Measurements from ENCODE around the gene COX8A. TPM values are rescaled to one million over a fixed set of nuclear protein-coding genes. Genes with fewer than 3 reads are reported as not detected.

The COX8A gene
- total RNA-seq, 2 experiments from 2014 or later = 89.1 to 105 TPM

DNA sequence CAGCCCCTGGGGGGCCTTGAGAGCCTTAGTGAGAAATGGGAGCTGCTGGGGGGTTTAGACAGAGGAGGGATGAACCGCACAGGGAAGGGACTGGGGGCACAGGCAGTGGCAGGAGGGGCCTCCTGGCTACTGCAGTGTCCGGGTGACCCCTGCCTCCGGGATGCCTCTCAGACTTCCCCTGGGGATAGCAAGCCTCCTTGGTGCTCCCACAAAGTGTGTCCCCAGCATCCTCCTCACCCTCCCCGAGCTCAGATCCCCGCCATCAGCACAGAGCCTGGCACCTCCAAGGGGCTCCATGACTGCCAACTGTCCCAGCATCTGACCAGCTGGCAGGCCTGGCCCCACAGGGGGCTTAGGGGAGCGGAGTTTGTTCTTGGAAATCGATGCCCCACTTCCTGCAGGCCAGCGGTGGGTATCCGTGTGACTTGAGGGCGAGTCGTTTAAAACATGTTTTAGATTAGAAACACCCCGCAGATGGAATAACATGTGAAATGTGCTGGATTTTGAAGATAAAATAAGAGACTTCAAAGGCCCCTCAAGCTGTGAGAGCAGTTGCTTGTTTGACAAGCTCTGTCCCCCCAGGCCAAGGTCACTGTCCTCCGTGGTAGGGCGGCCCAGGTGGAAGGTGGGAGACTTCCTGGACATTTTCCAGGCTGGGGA lies 47.8 kb downstream of the COX8A start:
- intact Hi-C loops (cut with DNase I, micrococcal nuclease) = no loop called here
- Histone ChIP-seq H3K27me3 (ENCODE audit: control insufficient read depth in 1 of 2, insufficient read depth in 2 of 2, low read length in 2 of 2) (peaks cover 0 to under 1% of the 10 kb centered on the region in 2 experiments), H3K27ac (ENCODE audit: low read depth in 1 of 2, low read length in 2 of 2) (no peak overlapping the region), H3K9me3 (ENCODE audit: control insufficient read depth in 1 of 2, insufficient read depth in 1 of 2, low read length in 2 of 2) (no peaks in the 10 kb centered on the region), H3K4me1 (ENCODE audit: insufficient read depth, low read length) (no peaks in the 10 kb centered on the region), H3K36me3 (ENCODE audit: insufficient read depth, low read length) (no peaks in the 10 kb centered on the region), H3K4me3 (ENCODE audit: low read length) (no peak overlapping the region)
- DNase-seq (no peak), ATAC-seq (ENCODE audit: poor library complexity) (no peak)
- Mint-ChIP-seq H3K4me1 (ENCODE audit: low read depth) (no peaks in the 10 kb centered on the region), H3K9me3 (no peaks in the 10 kb centered on the region), H3K4me3 (no peak overlapping the region), H3K36me3 (ENCODE audit: low read depth) (no peaks in the 10 kb centered on the region), H3K27me3 (peaks cover 5% of the 10 kb centered on the region), H3K27ac (no peak overlapping the region)
- TF ChIP-seq, protein P1, sequence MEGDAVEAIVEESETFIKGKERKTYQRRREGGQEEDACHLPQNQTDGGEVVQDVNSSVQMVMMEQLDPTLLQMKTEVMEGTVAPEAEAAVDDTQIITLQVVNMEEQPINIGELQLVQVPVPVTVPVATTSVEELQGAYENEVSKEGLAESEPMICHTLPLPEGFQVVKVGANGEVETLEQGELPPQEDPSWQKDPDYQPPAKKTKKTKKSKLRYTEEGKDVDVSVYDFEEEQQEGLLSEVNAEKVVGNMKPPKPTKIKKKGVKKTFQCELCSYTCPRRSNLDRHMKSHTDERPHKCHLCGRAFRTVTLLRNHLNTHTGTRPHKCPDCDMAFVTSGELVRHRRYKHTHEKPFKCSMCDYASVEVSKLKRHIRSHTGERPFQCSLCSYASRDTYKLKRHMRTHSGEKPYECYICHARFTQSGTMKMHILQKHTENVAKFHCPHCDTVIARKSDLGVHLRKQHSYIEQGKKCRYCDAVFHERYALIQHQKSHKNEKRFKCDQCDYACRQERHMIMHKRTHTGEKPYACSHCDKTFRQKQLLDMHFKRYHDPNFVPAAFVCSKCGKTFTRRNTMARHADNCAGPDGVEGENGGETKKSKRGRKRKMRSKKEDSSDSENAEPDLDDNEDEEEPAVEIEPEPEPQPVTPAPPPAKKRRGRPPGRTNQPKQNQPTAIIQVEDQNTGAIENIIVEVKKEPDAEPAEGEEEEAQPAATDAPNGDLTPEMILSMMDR (IDR thresholded peaks at IDR 0.05) = no peak
- POLR2A ChIA-PET = no interaction called here
- CTCF ChIA-PET = no interaction called here

DNA sequence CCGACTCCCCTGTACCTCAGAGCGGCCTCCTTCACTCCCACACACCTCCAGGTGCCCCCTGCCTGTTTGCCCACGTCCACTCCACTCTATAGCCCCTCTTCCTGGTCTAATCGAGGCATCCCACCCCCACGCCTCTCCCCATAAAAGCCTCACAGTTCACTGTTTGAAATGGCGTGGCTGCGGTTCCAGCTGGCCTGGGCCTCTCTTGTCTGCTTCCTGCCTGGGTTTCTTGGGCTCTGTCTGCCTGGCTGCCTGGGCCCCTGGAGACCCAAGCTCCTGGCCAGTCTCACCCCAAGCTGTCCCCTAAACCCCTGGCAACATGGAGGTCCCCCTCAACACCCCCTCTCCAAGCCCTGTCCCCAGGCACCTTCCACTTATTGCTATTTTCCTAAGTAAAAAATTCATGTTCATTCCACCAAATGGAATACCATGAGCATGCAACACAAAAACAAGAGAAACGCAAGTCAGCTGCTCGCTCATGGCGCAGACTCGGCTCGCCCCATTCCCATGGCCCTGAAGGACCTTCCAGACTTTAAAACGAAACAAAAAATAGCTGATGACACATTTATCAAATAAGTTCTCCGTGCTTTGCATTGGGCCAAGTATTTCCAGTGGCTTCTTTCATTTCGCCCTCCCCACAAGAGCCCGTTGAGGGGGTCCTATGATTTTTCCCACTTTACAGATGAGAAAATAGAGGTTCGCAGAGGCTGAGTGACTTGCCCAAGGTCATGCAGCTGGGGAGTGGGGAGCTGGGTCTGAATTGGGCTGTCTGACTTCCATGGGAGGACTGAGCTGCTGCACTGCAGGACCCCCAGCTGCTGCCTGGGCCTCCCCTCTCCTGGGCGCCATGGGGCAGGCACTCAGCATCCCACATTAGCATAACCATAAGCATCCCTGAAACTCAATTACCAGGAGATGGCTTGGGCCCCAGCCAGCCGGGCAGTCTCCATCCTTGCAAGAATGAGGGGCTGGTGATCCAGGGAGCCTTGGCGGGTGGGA lies 49.6 kb downstream of the COX8A start:
- TF ChIP-seq, protein P1 (IDR thresholded peaks at IDR 0.05) = no peak
- CTCF ChIA-PET = no interaction called here
- Mint-ChIP-seq H3K27me3 (peaks cover 14% of the 10 kb centered on the region), H3K27ac (no peak overlapping the region), H3K4me1 (ENCODE audit: low read depth) (no peaks in the 10 kb centered on the region), H3K9me3 (no peaks in the 10 kb centered on the region), H3K36me3 (ENCODE audit: low read depth) (no peaks in the 10 kb centered on the region), H3K4me3 (no peak overlapping the region)
- Histone ChIP-seq H3K27me3 (ENCODE audit: control insufficient read depth in 1 of 2, insufficient read depth in 2 of 2, low read length in 2 of 2) (peaks cover 13 to 14% of the 10 kb centered on the region in 2 experiments), H3K4me1 (ENCODE audit: insufficient read depth, low read length) (peaks cover 8% of the 10 kb centered on the region), H3K4me3 (ENCODE audit: low read length) (no peak overlapping the region), H3K9me3 (ENCODE audit: control insufficient read depth in 1 of 2, insufficient read depth in 1 of 2, low read length in 2 of 2) (peaks cover 0 to 11% of the 10 kb centered on the region in 2 experiments), H3K36me3 (ENCODE audit: insufficient read depth, low read length) (no peaks in the 10 kb centered on the region), H3K27ac (ENCODE audit: low read depth in 1 of 2, low read length in 2 of 2) (no peak overlapping the region)
- intact Hi-C loops (cut with DNase I, micrococcal nuclease) = no loop called here
- POLR2A ChIA-PET = no interaction called here
- ATAC-seq (ENCODE audit: poor library complexity) = no peak
- no peak for DNase-seq

DNA sequence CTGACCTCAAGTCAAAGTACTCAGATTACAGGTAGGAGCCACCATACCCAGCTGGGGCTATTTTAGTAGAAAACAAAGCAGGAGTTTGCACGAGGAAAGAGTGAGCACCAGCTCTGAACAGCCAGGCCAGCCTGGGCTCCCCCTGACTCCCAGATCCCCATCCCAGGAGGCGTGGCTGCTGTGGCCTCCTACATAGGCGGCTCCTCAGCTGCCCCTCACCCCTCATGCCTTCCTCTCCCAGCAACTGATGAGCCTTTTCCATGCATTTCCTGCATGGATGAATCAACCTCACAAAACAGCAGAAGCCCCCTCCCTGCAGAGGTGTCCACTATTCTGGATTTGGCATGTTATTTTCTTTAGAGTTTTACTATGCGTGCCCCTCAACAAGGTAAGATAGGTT lies 50.8 kb downstream of the COX8A start:
- peaks cover 26% of the 10 kb centered on the region for H3K27me3 Mint-ChIP-seq
- no peaks in the 10 kb centered on the region for H3K9me3 Mint-ChIP-seq
- peaks cover 14 to 16% of the 10 kb centered on the region in 2 experiments for H3K27me3 ChIP-seq (ENCODE audit: control insufficient read depth in 1 of 2, insufficient read depth in 2 of 2, low read length in 2 of 2)
- no peak overlapping the region for H3K4me3 ChIP-seq (ENCODE audit: low read length)
- CTCF ChIA-PET = no interaction called here
- no peaks in the 10 kb centered on the region for H3K4me1 Mint-ChIP-seq (ENCODE audit: low read depth)
- POLR2A ChIA-PET = no interaction called here
- no peak overlapping the region for H3K27ac ChIP-seq (ENCODE audit: low read depth in 1 of 2, low read length in 2 of 2)
- DNase-seq = no peak
- no peaks in the 10 kb centered on the region for H3K36me3 Mint-ChIP-seq (ENCODE audit: low read depth)
- H3K27ac Mint-ChIP-seq = no peak overlapping the region
- H3K4me1 ChIP-seq (ENCODE audit: insufficient read depth, low read length) = peaks cover 8% of the 10 kb centered on the region
- intact Hi-C loops (cut with DNase I, micrococcal nuclease) = no loop called here
- H3K36me3 ChIP-seq (ENCODE audit: insufficient read depth, low read length) = no peaks in the 10 kb centered on the region
- TF ChIP-seq, protein P1 (IDR thresholded peaks at IDR 0.05) = no peak
- peaks cover 0 to 13% of the 10 kb centered on the region in 2 experiments for H3K9me3 ChIP-seq (ENCODE audit: control insufficient read depth in 1 of 2, insufficient read depth in 1 of 2, low read length in 2 of 2)
- no peak for ATAC-seq (ENCODE audit: poor library complexity)
- no peak overlapping the region for H3K4me3 Mint-ChIP-seq

Other genes with a start within 250 kb of the COX8A start
- 1 to 10 TPM in 1 of 2 experiments, under 1 TPM in 1; 0.95 to 1.0 TPM for gene ZFTA, start 205.8 kb upstream of the COX8A start, total RNA-seq
- gene SPINDOC, start 161.2 kb upstream of the COX8A start, total RNA-seq = 1 to 10 TPM; 4.0 to 4.8 TPM
- 10 to 100 TPM; 18.4 to 21.0 TPM for gene MARK2, start 135.5 kb upstream of the COX8A start, total RNA-seq
- not detected for gene RCOR2, start 57.5 kb upstream of the COX8A start, total RNA-seq
- 10 to 100 TPM; 11.8 to 14.0 TPM for gene NAA40, start 35.6 kb upstream of the COX8A start, total RNA-seq
- gene OTUB1, start 11.8 kb downstream of the COX8A start, total RNA-seq = 10 to 100 TPM; 57.5 to 60.0 TPM
- not detected for gene FLRT1, start 61.3 kb downstream of the COX8A start, total RNA-seq
- gene MACROD1, start 191.5 kb downstream of the COX8A start, total RNA-seq = 1 to 10 TPM; 6.0 to 6.3 TPM
- 10 to 100 TPM; 29.0 to 37.5 TPM for gene STIP1, start 211.6 kb downstream of the COX8A start, total RNA-seq
- 10 to 100 TPM; 55.8 to 61.1 TPM for gene FERMT3, start 232.1 kb downstream of the COX8A start, total RNA-seq